ENCODE results near the gene PFN4.

GRCh38 chr2:24106786-24107185, 16.3 kb downstream of the PFN4 start:
- TF ChIP-seq JUN (IDR thresholded peaks at IDR 0.05): no peak
- no peak for TF ChIP-seq CTCF (IDR thresholded peaks at IDR 0.05)
- TF ChIP-seq FOSL2 (IDR thresholded peaks at IDR 0.05): no peak
- TF ChIP-seq FOSL2 (CRISPR knock-in tag; IDR thresholded peaks at IDR 0.05): no peak
- TF ChIP-seq, protein P1, sequence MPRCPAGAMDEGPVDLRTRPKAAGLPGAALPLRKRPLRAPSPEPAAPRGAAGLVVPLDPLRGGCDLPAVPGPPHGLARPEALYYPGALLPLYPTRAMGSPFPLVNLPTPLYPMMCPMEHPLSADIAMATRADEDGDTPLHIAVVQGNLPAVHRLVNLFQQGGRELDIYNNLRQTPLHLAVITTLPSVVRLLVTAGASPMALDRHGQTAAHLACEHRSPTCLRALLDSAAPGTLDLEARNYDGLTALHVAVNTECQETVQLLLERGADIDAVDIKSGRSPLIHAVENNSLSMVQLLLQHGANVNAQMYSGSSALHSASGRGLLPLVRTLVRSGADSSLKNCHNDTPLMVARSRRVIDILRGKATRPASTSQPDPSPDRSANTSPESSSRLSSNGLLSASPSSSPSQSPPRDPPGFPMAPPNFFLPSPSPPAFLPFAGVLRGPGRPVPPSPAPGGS (IDR thresholded peaks at IDR 0.05): no peak
- TF ChIP-seq TP53 (CRISPR knock-in tag; IDR thresholded peaks at IDR 0.05): no peak
- no peak for TF ChIP-seq MAZ (IDR thresholded peaks at IDR 0.05; ENCODE audit: borderline replicate concordance, low read depth, low read length)
- TF ChIP-seq ZFP36 (IDR thresholded peaks at IDR 0.05; ENCODE audit: borderline replicate concordance, partially characterized antibody): no peak
- no peak for TF ChIP-seq RCOR1 (IDR thresholded peaks at IDR 0.05; ENCODE audit: low read depth, low read length)
- no peak for TF ChIP-seq MAFK (IDR thresholded peaks at IDR 0.05; ENCODE audit: partially characterized antibody)
- TF ChIP-seq EP300 (IDR thresholded peaks at IDR 0.05): no peak
- TF ChIP-seq MAX (IDR thresholded peaks at IDR 0.05): no peak
- no peak for TF ChIP-seq HOXA7 (CRISPR knock-in tag; IDR thresholded peaks at IDR 0.05)
- no peak for TF ChIP-seq CBX8 (IDR thresholded peaks at IDR 0.05)
- no peak for TF ChIP-seq POLR2A (IDR thresholded peaks at IDR 0.05; ENCODE audit: low read length)
